Measurements from ENCODE around the gene STX1A. TPM values are rescaled to one million over a fixed set of nuclear protein-coding genes. Genes with fewer than 3 reads are reported as not detected.
"Not testable (repeated sequence)": the region's sequence is repeated elsewhere in the genome, so short reads cannot be mapped to it uniquely, and the experiment has no call there.

STX1A gene
- total RNA-seq, 1 donor from 2014 or later: 119 TPM

- peaks cover 4% of the 10 kb centered on the region for H3K36me3 Mint-ChIP-seq (ENCODE audit: unreplicated experiment)
- DNase-seq: no peak
- H3K9me3 Mint-ChIP-seq (ENCODE audit: unreplicated experiment): peaks cover 8% of the 10 kb centered on the region
- TF ChIP-seq CTCF (IDR thresholded peaks at IDR 0.05; ENCODE audit: partially characterized antibody, unreplicated experiment): no peak
- peaks cover 7% of the 10 kb centered on the region for H3K4me1 Mint-ChIP-seq (ENCODE audit: low read depth, unreplicated experiment)
- H3K4me3 Mint-ChIP-seq (ENCODE audit: unreplicated experiment): peak overlapping the region; percentile 74
- no peak overlapping the region for H3K27ac Mint-ChIP-seq (ENCODE audit: unreplicated experiment)
- H3K27me3 Mint-ChIP-seq (ENCODE audit: unreplicated experiment): peaks cover 11% of the 10 kb centered on the region
These were observed 2.3 kb downstream of the STX1A start for GRCh38 chr7:73717025-73717807.

DNA sequence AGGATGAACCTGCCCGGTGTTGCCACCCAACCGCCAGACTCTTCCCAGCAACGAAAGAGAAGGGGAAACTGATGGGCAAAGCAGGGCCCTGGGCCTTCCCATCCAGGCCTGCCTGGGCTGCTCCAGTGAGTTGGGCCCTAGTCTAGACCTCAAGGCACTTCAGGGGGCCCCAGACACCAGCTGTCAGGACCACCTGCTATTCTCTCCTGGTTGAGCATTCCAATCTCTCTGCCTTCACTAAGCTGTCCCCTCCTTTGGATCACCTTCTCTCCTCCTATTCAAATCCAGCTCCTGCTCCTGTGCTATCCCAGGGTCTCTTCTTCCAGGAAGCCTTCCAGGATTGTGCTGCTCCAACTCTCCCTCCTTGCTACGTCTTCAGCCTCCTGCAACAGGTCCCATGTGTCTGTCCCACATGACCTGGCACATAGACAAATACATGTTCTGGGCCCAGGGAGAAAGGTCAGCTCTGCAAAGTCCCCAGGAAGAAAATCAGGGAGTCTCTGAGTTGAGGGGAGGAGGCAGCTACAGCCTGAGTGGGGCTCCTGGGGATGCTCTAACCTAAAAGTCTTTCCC lies 3.1 kb downstream of the STX1A start:
- H3K4me1 Mint-ChIP-seq (ENCODE audit: low read depth, unreplicated experiment): peaks cover 10% of the 10 kb centered on the region
- H3K27me3 Mint-ChIP-seq (ENCODE audit: unreplicated experiment): peaks cover 11% of the 10 kb centered on the region
- H3K4me3 Mint-ChIP-seq (ENCODE audit: unreplicated experiment): peak overlapping the region; percentile 74
- no peak overlapping the region for H3K27ac Mint-ChIP-seq (ENCODE audit: unreplicated experiment)
- TF ChIP-seq CTCF (IDR thresholded peaks at IDR 0.05; ENCODE audit: partially characterized antibody, unreplicated experiment): no peak
- peaks cover 8% of the 10 kb centered on the region for H3K9me3 Mint-ChIP-seq (ENCODE audit: unreplicated experiment)
- DNase-seq: no peak
- H3K36me3 Mint-ChIP-seq (ENCODE audit: unreplicated experiment): peaks cover 4% of the 10 kb centered on the region

DNA sequence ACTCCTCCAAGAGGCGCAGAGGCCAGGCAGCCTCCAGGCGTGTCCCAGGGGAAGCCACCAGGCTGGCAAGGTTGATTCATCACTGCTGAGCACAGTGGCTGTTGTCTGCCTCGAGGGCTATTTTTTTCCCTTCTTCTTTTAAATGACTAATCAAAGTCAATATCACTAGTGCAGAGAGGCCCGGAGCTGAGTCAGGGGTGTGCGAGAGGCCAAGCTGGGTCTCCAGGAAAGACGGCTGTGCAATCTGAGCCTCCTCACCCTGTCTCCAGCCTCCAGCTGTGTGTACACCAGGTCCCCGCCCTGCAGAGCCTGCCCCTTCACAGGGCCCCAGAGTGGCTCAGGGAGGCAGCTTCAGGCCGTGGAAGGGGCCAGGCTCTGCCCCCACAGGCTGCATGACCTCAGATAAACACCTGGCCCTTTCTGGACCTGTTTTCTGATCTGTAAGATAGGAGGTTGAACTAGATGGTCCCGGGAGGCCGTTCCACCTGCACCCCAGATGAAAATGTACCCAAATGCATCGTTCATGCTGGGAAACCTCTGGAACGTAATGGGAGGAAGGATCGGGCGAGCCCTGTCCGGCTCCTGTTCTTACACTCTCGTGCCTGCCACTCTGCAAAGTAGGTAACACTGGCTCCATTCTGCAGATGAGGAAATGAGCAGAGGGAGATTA lies 3.7 kb downstream of the STX1A start:
- H3K4me3 Mint-ChIP-seq (ENCODE audit: unreplicated experiment): peak overlapping the region; percentile 25
- H3K27me3 Mint-ChIP-seq (ENCODE audit: unreplicated experiment): peaks cover 8% of the 10 kb centered on the region
- no peak overlapping the region for H3K27ac Mint-ChIP-seq (ENCODE audit: unreplicated experiment)
- H3K4me1 Mint-ChIP-seq (ENCODE audit: low read depth, unreplicated experiment): peaks cover 10% of the 10 kb centered on the region
- peak; percentile 61 for DNase-seq
- peaks cover 9% of the 10 kb centered on the region for H3K9me3 Mint-ChIP-seq (ENCODE audit: unreplicated experiment)
- peaks cover 4% of the 10 kb centered on the region for H3K36me3 Mint-ChIP-seq (ENCODE audit: unreplicated experiment)
- no peak for TF ChIP-seq CTCF (IDR thresholded peaks at IDR 0.05; ENCODE audit: partially characterized antibody, unreplicated experiment)

DNA sequence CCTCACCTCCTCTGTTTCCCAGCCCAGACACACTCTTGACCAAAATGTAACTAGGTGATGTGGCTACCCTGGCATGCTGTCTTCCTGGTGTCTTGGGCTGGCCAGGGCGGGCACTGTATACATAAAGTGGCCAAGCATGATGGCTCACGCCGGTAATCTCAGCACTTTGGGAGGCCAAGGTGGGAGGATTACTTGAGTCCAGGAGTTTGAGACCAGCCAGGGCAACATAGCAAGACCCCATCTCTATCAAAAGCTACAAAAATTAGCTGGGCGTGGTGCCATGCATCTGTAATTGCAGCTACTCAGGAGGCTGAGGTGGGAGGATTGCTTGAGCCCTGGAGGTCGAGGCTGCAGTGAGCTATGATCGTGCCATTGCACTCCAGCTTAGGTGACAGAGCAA lies 6.2 kb downstream of the STX1A start:
- peaks cover 10% of the 10 kb centered on the region for H3K4me1 Mint-ChIP-seq (ENCODE audit: low read depth, unreplicated experiment)
- not testable (repeated sequence) for H3K36me3 Mint-ChIP-seq (ENCODE audit: unreplicated experiment); H3K9me3 Mint-ChIP-seq (ENCODE audit: unreplicated experiment); H3K4me3 Mint-ChIP-seq (ENCODE audit: unreplicated experiment); DNase-seq; H3K27me3 Mint-ChIP-seq (ENCODE audit: unreplicated experiment); H3K27ac Mint-ChIP-seq (ENCODE audit: unreplicated experiment)

DNA sequence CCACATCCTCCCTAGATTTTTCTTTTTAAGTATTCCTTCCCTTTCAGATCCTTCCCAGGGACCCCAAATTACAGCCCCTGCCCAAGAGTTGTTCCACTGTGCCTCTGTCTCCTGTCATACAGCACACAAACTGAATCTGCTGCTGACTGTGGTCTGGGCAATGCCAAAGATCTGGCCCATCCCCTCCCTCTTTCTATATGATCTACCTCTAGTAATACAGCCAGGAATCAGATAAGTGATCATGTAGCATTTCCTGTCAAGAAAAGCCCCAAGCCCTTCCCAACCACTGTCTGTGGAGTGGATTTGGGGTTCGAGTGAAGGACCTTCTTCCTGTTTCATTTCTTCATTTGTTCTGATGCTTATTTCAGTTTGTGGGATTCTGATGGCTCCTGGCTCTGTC lies 6.7 kb downstream of the STX1A start:
- H3K9me3 Mint-ChIP-seq (ENCODE audit: unreplicated experiment): peaks cover 5% of the 10 kb centered on the region
- H3K4me3 Mint-ChIP-seq (ENCODE audit: unreplicated experiment): no peak overlapping the region
- H3K27me3 Mint-ChIP-seq (ENCODE audit: unreplicated experiment): peaks cover 4% of the 10 kb centered on the region
- no peak for DNase-seq
- peaks cover 10% of the 10 kb centered on the region for H3K4me1 Mint-ChIP-seq (ENCODE audit: low read depth, unreplicated experiment)
- peaks cover 4% of the 10 kb centered on the region for H3K36me3 Mint-ChIP-seq (ENCODE audit: unreplicated experiment)
- H3K27ac Mint-ChIP-seq (ENCODE audit: unreplicated experiment): peak overlapping the region; percentile 38
- no peak for TF ChIP-seq CTCF (IDR thresholded peaks at IDR 0.05; ENCODE audit: partially characterized antibody, unreplicated experiment)
